HCT116 (cell line): ENCODE results near the gene EEF1AKMT4.

Source experiments
- CTCF ChIP-seq, 3 experiments: fragments of 200-600 bp in 1 of 3; sonication (generic) in 1 of 3; IDR thresholded peaks in 2 of 3; conservative IDR thresholded peaks in 1 of 3; 2 replicates each; pipeline ENCODE4 v1.5.1; 2012 to 2017; ENCODE audit warnings: low read depth in 2 of 3, low read length in 2 of 3, antibody characterized with exemption in 1 of 3, borderline replicate concordance in 1 of 3, control low read depth in 1 of 3, mild to moderate bottlenecking in 1 of 3, mixed read lengths in 1 of 3, mixed run types in 1 of 3, moderate library complexity in 1 of 3; ENCODE audit not compliant: insufficient read depth in 1 of 3
- EGR1 ChIP-seq: IDR thresholded peaks from 2 replicates; pipeline ENCODE4 v1.6.1; 2012; ENCODE audit warnings: low read depth
- EZH2 ChIP-seq: fragments of 200-600 bp; sonication (generic); IDR thresholded peaks from 2 replicates; pipeline ENCODE4 v1.6.1; 2017; ENCODE audit warnings: antibody characterized with exemption, mixed run types
- EZH2phosphoT487 ChIP-seq: fragments of 200-600 bp; IDR thresholded peaks from 2 replicates; pipeline ENCODE4 v1.6.1; 2018; ENCODE audit warnings: antibody characterized with exemption, borderline replicate concordance
- JUND ChIP-seq: IDR thresholded peaks from 2 replicates; pipeline ENCODE4 v1.6.1; 2012
- POLR2A ChIP-seq: IDR thresholded peaks from 2 replicates; pipeline ENCODE4 v1.7.0; 2011; ENCODE audit warnings: borderline replicate concordance; ENCODE audit not compliant: insufficient read depth, insufficient read length; ENCODE audit errors: extremely low read depth
- REST ChIP-seq: IDR thresholded peaks from 2 replicates; pipeline ENCODE4 v1.6.1; 2012; ENCODE audit warnings: low read depth
- SIN3A ChIP-seq: IDR thresholded peaks from 2 replicates; pipeline ENCODE4 v1.6.1; 2012; ENCODE audit warnings: low read depth
- SP1 ChIP-seq: IDR thresholded peaks from 2 replicates; pipeline ENCODE4 v1.6.1; 2012; ENCODE audit warnings: low read depth
- SRF ChIP-seq: IDR thresholded peaks from 2 replicates; pipeline ENCODE4 v1.6.1; 2012; ENCODE audit warnings: low read depth
- TCF7L2 ChIP-seq: IDR thresholded peaks from 2 replicates; pipeline ENCODE4 v1.7.0; 2011; ENCODE audit warnings: borderline replicate concordance, inconsistent platforms; ENCODE audit not compliant: insufficient read depth, insufficient read length; ENCODE audit errors: extremely low read depth
- TF ChIP-seq, protein P1 (sequence below): IDR thresholded peaks from 2 replicates; pipeline ENCODE4 v1.6.1; 2012

GRCh38 chr3:184209146-184209923, 40.1 kb upstream of the EEF1AKMT4 start:
- no peak for TF ChIP-seq EGR1
- no peak for TF ChIP-seq POLR2A
- TF ChIP-seq CTCF (IDR thresholded peaks at IDR 0.05 in 2 of 3, conservative IDR thresholded peaks at IDR 0.05 in 1 of 3; ENCODE audit: borderline replicate concordance in 1 of 3, insufficient read depth in 1 of 3, low read depth in 2 of 3, low read length in 2 of 3): no peak
- TF ChIP-seq EZH2: no peak
- no peak for TF ChIP-seq JUND
- TF ChIP-seq SP1: no peak
- no peak for TF ChIP-seq REST
- TF ChIP-seq SIN3A: no peak
- no peak for TF ChIP-seq SRF
- no peak for TF ChIP-seq TCF7L2
- no peak for TF ChIP-seq EZH2phosphoT487
- TF ChIP-seq, protein P1, sequence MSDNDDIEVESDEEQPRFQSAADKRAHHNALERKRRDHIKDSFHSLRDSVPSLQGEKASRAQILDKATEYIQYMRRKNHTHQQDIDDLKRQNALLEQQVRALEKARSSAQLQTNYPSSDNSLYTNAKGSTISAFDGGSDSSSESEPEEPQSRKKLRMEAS: no peak
